GM13976 (cell line): Measurements from ENCODE around the gene AGBL1.

ENCODE experiments used
- DNase-seq: peaks from one replicate; pipeline ENCODE4 v3.0.0; 2012; ENCODE audit warnings: low spot score
- in situ Hi-C: fragments of 300-500 bp; cut with MboI; formaldehyde crosslinking; loops from one replicate; pipeline ENCODE4 v1.12.0; 2022; ENCODE audit warnings: low sequenced_read_pairs, mixed read lengths, inconsistent platforms; ENCODE audit not compliant: unreplicated experiment
- TF ChIP-seq, protein P1 (sequence below): IDR thresholded peaks from 2 replicates; pipeline ENCODE4 v1.5.1; 2012; ENCODE audit warnings: borderline replicate concordance, mild to moderate bottlenecking; ENCODE audit not compliant: insufficient read depth; ENCODE audit errors: extremely low read depth, missing control alignments, control extremely low read depth

The AGBL1 gene

DNA sequence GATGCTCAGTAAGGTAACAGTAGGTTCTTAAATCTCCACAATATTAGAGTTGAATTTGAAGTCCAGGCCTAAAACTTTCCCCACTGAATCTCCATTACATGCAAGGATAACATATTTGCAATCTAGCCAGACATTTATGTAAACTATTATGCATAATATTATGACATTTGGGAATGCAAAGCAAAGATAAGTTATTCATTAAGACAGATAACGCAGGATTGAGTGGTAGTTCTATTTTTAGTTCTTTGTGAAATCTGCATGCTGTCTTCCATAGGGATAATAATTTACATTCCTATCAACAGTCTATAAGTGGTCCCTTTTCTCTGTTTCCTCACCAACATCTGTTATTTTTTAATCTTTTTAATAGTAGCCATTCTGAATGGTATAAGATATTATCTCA, 333.5 kb downstream of the AGBL1 start:
- no peak for DNase-seq
- in situ Hi-C loops: no loop called here
- TF ChIP-seq, protein P1, sequence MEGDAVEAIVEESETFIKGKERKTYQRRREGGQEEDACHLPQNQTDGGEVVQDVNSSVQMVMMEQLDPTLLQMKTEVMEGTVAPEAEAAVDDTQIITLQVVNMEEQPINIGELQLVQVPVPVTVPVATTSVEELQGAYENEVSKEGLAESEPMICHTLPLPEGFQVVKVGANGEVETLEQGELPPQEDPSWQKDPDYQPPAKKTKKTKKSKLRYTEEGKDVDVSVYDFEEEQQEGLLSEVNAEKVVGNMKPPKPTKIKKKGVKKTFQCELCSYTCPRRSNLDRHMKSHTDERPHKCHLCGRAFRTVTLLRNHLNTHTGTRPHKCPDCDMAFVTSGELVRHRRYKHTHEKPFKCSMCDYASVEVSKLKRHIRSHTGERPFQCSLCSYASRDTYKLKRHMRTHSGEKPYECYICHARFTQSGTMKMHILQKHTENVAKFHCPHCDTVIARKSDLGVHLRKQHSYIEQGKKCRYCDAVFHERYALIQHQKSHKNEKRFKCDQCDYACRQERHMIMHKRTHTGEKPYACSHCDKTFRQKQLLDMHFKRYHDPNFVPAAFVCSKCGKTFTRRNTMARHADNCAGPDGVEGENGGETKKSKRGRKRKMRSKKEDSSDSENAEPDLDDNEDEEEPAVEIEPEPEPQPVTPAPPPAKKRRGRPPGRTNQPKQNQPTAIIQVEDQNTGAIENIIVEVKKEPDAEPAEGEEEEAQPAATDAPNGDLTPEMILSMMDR: no peak

DNA sequence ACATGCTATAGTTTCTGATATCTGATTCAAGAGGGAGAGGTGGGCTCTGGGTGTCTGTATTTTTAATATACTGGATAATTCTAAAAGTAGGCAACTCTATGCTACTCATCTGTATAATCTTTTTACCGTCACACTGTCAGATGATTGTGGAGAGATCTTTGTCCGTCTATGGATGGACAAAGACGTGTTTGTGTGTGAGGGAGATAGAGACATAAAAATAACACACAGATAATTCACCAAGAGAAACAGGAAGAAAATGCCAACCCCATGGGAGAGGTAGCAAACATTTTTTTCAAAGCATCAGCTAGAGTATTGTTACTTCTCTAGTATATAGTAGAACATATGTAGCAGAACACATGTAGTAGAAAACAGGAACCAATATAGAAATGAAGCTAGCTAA, 346.1 kb downstream of the AGBL1 start:
- in situ Hi-C loops: no loop called here
- TF ChIP-seq, protein P1: no peak
- DNase-seq: no peak

DNA sequence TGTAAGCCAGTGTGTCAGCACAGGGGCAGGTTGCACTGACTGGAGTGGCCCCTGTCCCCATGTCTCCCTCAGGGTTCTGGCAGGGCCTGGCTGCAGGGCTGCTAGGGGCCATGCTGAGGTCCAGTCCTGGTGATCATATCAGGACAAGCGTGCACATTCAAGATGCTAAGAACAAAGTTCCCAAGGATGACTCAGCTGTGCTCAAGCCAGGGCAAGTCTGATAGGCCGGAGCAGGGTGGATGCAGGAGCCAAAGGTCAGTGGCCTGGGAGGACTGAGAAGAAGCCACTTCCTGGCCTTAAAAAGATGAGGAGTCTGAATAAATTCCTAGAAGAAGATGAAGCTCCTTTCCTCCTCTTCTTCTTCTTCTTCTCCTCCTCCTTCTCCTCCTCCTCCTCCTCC, 353.2 kb downstream of the AGBL1 start:
- TF ChIP-seq, protein P1: no peak
- DNase-seq: no peak
- in situ Hi-C loops: no loop called here

DNA sequence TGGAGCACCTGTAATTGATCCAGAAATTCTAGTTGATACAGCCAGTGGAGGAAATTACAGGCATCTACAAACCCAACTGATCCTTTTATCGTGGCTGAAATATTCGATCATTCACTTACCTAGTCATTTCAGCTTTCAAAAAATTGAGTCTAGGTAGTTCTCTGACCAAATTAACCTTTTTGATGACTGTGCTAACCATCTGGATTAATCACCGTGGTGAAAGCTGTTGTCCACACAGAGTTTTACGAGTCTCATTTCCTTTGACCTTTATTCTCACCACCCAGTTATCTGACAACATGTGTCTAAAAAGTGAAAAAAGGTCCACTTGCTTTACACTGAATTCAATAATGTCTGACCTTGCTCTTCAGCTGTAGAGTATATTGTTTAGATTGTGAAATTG, 354.3 kb downstream of the AGBL1 start:
- DNase-seq: no peak
- TF ChIP-seq, protein P1: no peak
- in situ Hi-C loops: no loop called here

DNA sequence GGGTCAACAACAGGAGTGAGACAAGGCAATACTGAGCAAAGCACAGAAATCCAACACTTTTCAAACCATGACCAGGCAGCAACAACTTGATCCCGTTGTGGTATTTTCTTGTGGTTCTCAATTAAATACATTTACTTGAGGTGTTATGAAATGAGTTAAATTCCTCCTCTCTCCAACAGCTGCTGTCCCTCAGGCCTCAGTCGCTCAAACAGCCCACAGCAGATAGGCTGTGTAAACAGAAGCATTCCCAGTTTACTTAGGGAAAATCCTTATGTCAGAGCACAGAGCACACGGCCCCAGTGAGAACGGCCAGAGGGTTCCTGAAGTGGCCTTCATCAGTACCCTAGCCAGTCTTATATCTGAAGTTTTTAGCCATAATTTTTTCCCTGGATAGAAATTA, 359.9 kb downstream of the AGBL1 start:
- in situ Hi-C loops: no loop called here
- TF ChIP-seq, protein P1: no peak
- no peak for DNase-seq

DNA sequence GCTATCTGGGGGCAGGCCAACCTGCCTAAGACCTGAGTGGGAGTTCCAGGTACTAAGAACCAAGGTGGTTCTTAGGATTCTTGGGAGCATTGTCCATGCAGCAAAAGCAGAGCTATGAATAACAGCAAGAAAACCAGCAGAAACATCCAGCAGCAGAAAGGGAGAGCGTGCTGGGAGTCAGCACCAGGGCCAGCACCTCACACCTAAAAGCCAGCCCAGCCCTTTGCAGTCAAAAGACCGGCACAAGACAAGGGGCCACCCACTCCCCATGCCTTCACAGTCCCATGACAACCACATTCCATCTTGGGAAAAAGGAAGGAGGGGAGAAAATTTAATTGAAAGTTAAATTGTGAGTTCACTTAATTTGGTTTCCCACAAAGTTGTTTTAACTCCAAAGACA, 364.9 kb downstream of the AGBL1 start:
- DNase-seq: no peak
- in situ Hi-C loops: no loop called here
- TF ChIP-seq, protein P1: no peak
